GM12864 (cell line): ENCODE data around the gene FKBP6.

Experiments used
- DNase-seq: peaks from one replicate; pipeline ENCODE4 v3.0.0-alpha.2; 2011; ENCODE audit warnings: low read depth
- H3K4me3 ChIP-seq: 2 replicates; pipeline ENCODE4 v1.5.1; 2011; ENCODE audit warnings: mild to moderate bottlenecking, low read depth, low read length, control low read depth
- CTCF ChIP-seq: IDR thresholded peaks from 2 replicates; pipeline ENCODE4 v1.5.1; 2011; ENCODE audit warnings: low read depth, mild to moderate bottlenecking, moderate library complexity, low read length, control low read depth, inconsistent platforms; ENCODE audit errors: missing control alignments

Gene FKBP6

GRCh38 chr7:73350306-73351068 is 22.5 kb downstream of the FKBP6 start:
- no peak for TF ChIP-seq CTCF
- no peak for DNase-seq
- no peak overlapping the region for H3K4me3 ChIP-seq

GRCh38 chr7:73351447-73352167 is 23.6 kb downstream of the FKBP6 start:
- no peak for DNase-seq
- H3K4me3 ChIP-seq: no peak overlapping the region
- TF ChIP-seq CTCF: no peak

GRCh38 chr7:73352784-73353183 is 24.8 kb downstream of the FKBP6 start:
- TF ChIP-seq CTCF: no peak
- H3K4me3 ChIP-seq: no peak overlapping the region
- DNase-seq: no peak

GRCh38 chr7:73353243-73353642 is 25.3 kb downstream of the FKBP6 start:
- DNase-seq: no peak
- TF ChIP-seq CTCF: no peak

DNA sequence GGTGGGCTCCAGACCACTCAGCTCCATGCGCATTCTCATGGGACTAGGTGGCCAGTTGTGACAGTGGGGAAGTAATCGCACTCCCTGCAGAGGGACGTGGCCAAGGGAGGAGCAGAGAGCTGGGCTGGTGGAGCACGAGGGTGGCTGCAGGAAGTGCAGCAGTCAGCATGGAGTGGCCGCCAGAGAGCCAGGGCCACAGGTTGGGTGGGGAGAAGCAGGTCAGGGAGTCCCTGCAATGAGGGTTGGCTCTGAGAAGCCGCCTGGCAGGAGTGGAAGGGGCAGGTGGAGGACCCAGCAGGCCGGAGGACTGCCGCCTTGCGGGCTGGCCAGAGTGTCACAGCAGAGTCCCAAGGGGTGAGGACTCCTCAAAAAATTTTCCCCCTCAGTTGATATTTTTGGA is 26.2 kb downstream of the FKBP6 start:
- H3K4me3 ChIP-seq: no peak overlapping the region
- TF ChIP-seq CTCF: no peak
- DNase-seq: no peak

More at GRCh38 chr7:73353243-73353642, 25.3 kb downstream of the FKBP6 start:
- H3K4me3 ChIP-seq: no peak overlapping the region

- no peak for DNase-seq
- H3K4me3 ChIP-seq: no peak overlapping the region
- no peak for TF ChIP-seq CTCF
Measured at GRCh38 chr7:73354821-73355220, 26.9 kb downstream of the FKBP6 start.

DNA sequence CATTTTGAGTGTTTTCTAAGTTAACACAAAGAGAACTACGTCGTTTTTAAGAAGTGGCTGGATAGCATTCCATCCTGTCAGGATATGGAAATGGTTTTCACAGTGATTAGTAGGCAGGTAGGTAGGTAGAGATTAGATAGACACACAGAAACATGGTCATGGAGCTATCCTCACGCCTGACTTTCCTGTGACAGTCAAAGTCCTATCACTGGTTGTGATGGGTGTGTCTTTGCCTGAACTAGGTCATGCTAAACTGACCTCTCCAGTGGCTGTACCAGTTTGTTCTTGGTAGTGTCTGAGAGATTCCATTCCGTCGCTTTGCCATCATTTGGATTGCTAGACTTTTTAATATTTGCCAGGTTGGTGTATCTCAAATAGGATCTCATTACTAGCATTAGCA is 28.2 kb downstream of the FKBP6 start:
- H3K4me3 ChIP-seq: no peak overlapping the region
- DNase-seq: no peak
- TF ChIP-seq CTCF: no peak
